Calu3 (cell line): ENCODE data around the gene GREB1L. TPM values are rescaled to one million over a fixed set of nuclear protein-coding genes. Genes with fewer than 3 reads are reported as not detected.

Source experiments
- BruUV-seq: library from RNA; stranded (reverse); fragments of 400-500 nt; replicated peaks from 2 replicates; lab custom pipeline; 2021; lab: Mats Ljungman, UMichigan
- CTCF ChIA-PET: fragments of 300-600 bp; sonication (Branson Sonifier 250); formaldehyde crosslinking; loops from one replicate; lab custom pipeline; 2022; ENCODE audit warnings: antibody characterized with exemption; lab: Charles Lee
- DNase-seq: peaks from one replicate; pipeline ENCODE4 v3.0.0; 2022
- H3K27ac Mint-ChIP-seq: one replicate; pipeline ENCODE4 v1.8.0; 2022; ENCODE audit warnings: mixed read lengths; ENCODE audit not compliant: unreplicated experiment
- H3K27me3 Mint-ChIP-seq: one replicate; pipeline ENCODE4 v1.8.0; 2022; ENCODE audit warnings: mixed read lengths; ENCODE audit not compliant: unreplicated experiment
- H3K36me3 Mint-ChIP-seq: one replicate; pipeline ENCODE4 v1.8.0; 2022; ENCODE audit warnings: mild to moderate bottlenecking, moderate library complexity, mixed read lengths; ENCODE audit not compliant: insufficient read depth, unreplicated experiment
- H3K4me1 Mint-ChIP-seq: one replicate; pipeline ENCODE4 v1.8.0; 2022; ENCODE audit warnings: mild to moderate bottlenecking, low read depth, mixed read lengths; ENCODE audit not compliant: unreplicated experiment
- H3K4me3 Mint-ChIP-seq: one replicate; pipeline ENCODE4 v1.8.0; 2022; ENCODE audit warnings: mild to moderate bottlenecking, low read depth, moderate library complexity, mixed read lengths; ENCODE audit not compliant: unreplicated experiment
- H3K9me3 Mint-ChIP-seq: one replicate; pipeline ENCODE4 v1.8.0; 2022; ENCODE audit warnings: low read depth, mixed read lengths; ENCODE audit not compliant: unreplicated experiment
- CTCF ChIP-seq: fragments of 200-600 bp; IDR thresholded peaks from one replicate; pipeline ENCODE4 v1.8.0; 2022; ENCODE audit warnings: antibody characterized with exemption; ENCODE audit not compliant: unreplicated experiment
- intact Hi-C: fragments of 100-400 bp; cut with micrococcal nuclease; formaldehyde crosslinking; loops from one replicate; pipeline ENCODE4 v1.10.0; 2022; ENCODE audit not compliant: unreplicated experiment
- total RNA-seq: library from RNA; stranded (reverse); gene quantifications from 2 replicates; pipeline ENCODE4 v1.2.3, GENCODE V29; 2022

Gene GREB1L
- total RNA-seq, 1 experiment from 2014 or later: 3.8 TPM

GRCh38 chr18:21454725-21455124, 212.7 kb downstream of the GREB1L start:
- H3K4me1 Mint-ChIP-seq: peaks cover 13% of the 10 kb centered on the region
- intact Hi-C loops: no loop called here
- DNase-seq: no peak
- no peak overlapping the region for H3K4me3 Mint-ChIP-seq
- no peak for TF ChIP-seq CTCF
- CTCF ChIA-PET: no interaction called here
- H3K9me3 Mint-ChIP-seq: no peaks in the 10 kb centered on the region
- H3K27ac Mint-ChIP-seq: no peak overlapping the region
- BruUV-seq: no TSS peak
- H3K36me3 Mint-ChIP-seq: no peaks in the 10 kb centered on the region
- H3K27me3 Mint-ChIP-seq: no peaks in the 10 kb centered on the region

GRCh38 chr18:21456428-21457178, 214.6 kb downstream of the GREB1L start:
- DNase-seq: no peak
- Mint-ChIP-seq H3K27me3 (no peaks in the 10 kb centered on the region), H3K36me3 (no peaks in the 10 kb centered on the region), H3K4me3 (no peak overlapping the region), H3K27ac (no peak overlapping the region), H3K9me3 (no peaks in the 10 kb centered on the region), H3K4me1 (peaks cover 8% of the 10 kb centered on the region)
- intact Hi-C loops: no loop called here
- TF ChIP-seq CTCF: no peak
- CTCF ChIA-PET: no interaction called here
- BruUV-seq: no TSS peak

GRCh38 chr18:21457179-21457535, 215.1 kb downstream of the GREB1L start:
- intact Hi-C loops: no loop called here
- Mint-ChIP-seq H3K9me3 (no peaks in the 10 kb centered on the region), H3K4me3 (no peak overlapping the region), H3K27ac (no peak overlapping the region), H3K4me1 (peaks cover 8% of the 10 kb centered on the region), H3K36me3 (no peaks in the 10 kb centered on the region), H3K27me3 (no peaks in the 10 kb centered on the region)
- no peak for TF ChIP-seq CTCF
- CTCF ChIA-PET: no interaction called here
- no peak for DNase-seq
- no TSS peak for BruUV-seq

- Mint-ChIP-seq H3K4me3 (no peak overlapping the region), H3K27me3 (no peaks in the 10 kb centered on the region), H3K9me3 (no peaks in the 10 kb centered on the region), H3K4me1 (peaks cover 5% of the 10 kb centered on the region), H3K27ac (no peak overlapping the region), H3K36me3 (no peaks in the 10 kb centered on the region)
- DNase-seq: no peak
- BruUV-seq: no TSS peak
- CTCF ChIA-PET: no interaction called here
- no peak for TF ChIP-seq CTCF
- intact Hi-C loops: no loop called here
Measured at GRCh38 chr18:21458310-21458709, 216.3 kb downstream of the GREB1L start.
